Esophagus muscularis mucosa (tissue), 4 donors: Measurements from ENCODE around the gene SMIM22. TPM values are rescaled to one million over a fixed set of nuclear protein-coding genes. Genes with fewer than 3 reads are reported as not detected.

Experiments
- DNase-seq: peaks from one replicate; pipeline ENCODE4 v3.0.0-alpha.2; 2017; ENCODE audit errors: extremely low spot score
- H3K27ac ChIP-seq, 4 donors: fragments of 200-600 bp; sonication (generic); replicated peaks in 1 of 4; 1 replicate in 3 of 4; 2 replicates in 1 of 4; pipeline ENCODE4 v1.5.1; 2016 to 2019; ENCODE audit warnings: mild to moderate bottlenecking in 1 of 4
- H3K27me3 ChIP-seq, 4 donors: fragments of 200-600 bp; sonication (generic); one replicate each; pipeline versions ENCODE4 v1.5.1 to v1.6.0; 2016 to 2019
- H3K36me3 ChIP-seq, 4 donors: fragments of 200-600 bp; sonication (generic); one replicate each; pipeline ENCODE4 v1.5.1; 2016 to 2019
- H3K4me1 ChIP-seq, 4 donors: fragments of 200-600 bp; sonication (generic); one replicate each; pipeline ENCODE4 v1.5.1; 2016 to 2019
- H3K4me3 ChIP-seq, 4 donors: fragments of 200-600 bp; sonication (generic); 1 replicate in 2 of 4; 2 replicates in 2 of 4; pipeline ENCODE4 v1.5.1; 2016 to 2019; ENCODE audit warnings: mild to moderate bottlenecking in 4 of 4, moderate library complexity in 1 of 4
- H3K9me3 ChIP-seq, 4 donors: fragments of 200-600 bp; sonication (generic); 1 replicate in 3 of 4; 2 replicates in 1 of 4; pipeline ENCODE4 v1.5.1; 2016 to 2019
- EP300 ChIP-seq: sonication (generic); formaldehyde crosslinking; IDR thresholded peaks from one replicate; pipeline ENCODE4 v1.6.1; 2017; ENCODE audit warnings: antibody characterized with exemption
- POLR2A ChIP-seq: fragments of 450-650 bp; IDR thresholded peaks from one replicate; pipeline ENCODE4 v1.6.1; 2017; ENCODE audit warnings: antibody characterized with exemption, moderate library complexity, mild to moderate bottlenecking, low read depth
- POLR2AphosphoS5 ChIP-seq, 2 donors: sonication (generic); formaldehyde crosslinking; IDR thresholded peaks; one replicate each; pipeline ENCODE4 v1.6.1; 2017; ENCODE audit warnings: antibody characterized with exemption in 2 of 2
- WGBS: methylation state at CpG from one replicate; pipeline ENCODE4 v1.1.5; 2018; 5-methylcytosine and 5-hydroxymethylcytosine counted together
- intact Hi-C: fragments of 100-400 bp; cut with DNase I; formaldehyde crosslinking; loops from one replicate; pipeline ENCODE4 v1.15.1; 2023
- total RNA-seq, 4 donors: library from RNA; depleted of rRNA; stranded (reverse); fragments of >200 nt; gene quantifications; one replicate each; pipeline versions ENCODE4 v1.1.0 to v1.2.1, GENCODE V29; 2016
- TF ChIP-seq, protein P1 (sequence below), 3 experiments: fragments of 200-600 bp in 2 of 3; fragments of 450-650 bp in 1 of 3; sonication (generic) in 2 of 3; IDR thresholded peaks; one replicate each; pipeline ENCODE4 v1.5.1; 2017 to 2019; ENCODE audit warnings: antibody characterized with exemption in 3 of 3, mild to moderate bottlenecking in 2 of 3, moderate library complexity in 1 of 3

SMIM22 gene
- total RNA-seq, 4 donors from 2014 or later, result not detected

DNA sequence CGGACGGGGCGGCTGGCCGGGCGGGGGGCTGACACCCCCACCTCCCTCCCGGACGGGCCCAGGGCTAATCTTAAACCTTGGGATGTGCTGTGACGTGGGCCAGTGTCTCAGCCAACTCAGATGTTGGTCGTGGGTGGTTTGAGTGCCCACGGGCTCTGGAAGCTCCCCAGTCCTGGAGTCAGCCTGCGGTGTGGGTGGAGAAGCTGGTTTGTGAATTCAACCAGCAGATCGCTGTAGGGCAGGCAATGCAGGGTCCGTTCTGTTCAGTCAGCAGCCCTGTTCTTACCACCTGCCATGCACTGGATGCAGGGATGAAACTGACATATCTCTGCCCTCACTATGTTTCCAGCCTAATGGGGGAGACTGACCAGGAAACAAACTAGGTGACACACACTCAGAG is 20.2 kb upstream of the SMIM22 start:
- no peaks in the 10 kb centered on the region for H3K9me3 ChIP-seq
- H3K4me1 ChIP-seq, result no peaks in the 10 kb centered on the region
- peaks cover 0 to 4% (median 0%) of the 10 kb centered on the region in 4 donors for H3K27me3 ChIP-seq
- intact Hi-C loops, result no loop called here
- DNase-seq, result no peak
- H3K36me3 ChIP-seq, result no peaks in the 10 kb centered on the region
- WGBS, result 86% methylated on average over 5 of the region's 13 CpGs
- H3K4me3 ChIP-seq, result no peak overlapping the region
- H3K27ac ChIP-seq, result no peak overlapping the region
- TF ChIP-seq POLR2A (no peak), POLR2AphosphoS5 (IDR thresholded peaks at IDR 0.05) (no peak), EP300 (no peak)
- TF ChIP-seq, protein P1, sequence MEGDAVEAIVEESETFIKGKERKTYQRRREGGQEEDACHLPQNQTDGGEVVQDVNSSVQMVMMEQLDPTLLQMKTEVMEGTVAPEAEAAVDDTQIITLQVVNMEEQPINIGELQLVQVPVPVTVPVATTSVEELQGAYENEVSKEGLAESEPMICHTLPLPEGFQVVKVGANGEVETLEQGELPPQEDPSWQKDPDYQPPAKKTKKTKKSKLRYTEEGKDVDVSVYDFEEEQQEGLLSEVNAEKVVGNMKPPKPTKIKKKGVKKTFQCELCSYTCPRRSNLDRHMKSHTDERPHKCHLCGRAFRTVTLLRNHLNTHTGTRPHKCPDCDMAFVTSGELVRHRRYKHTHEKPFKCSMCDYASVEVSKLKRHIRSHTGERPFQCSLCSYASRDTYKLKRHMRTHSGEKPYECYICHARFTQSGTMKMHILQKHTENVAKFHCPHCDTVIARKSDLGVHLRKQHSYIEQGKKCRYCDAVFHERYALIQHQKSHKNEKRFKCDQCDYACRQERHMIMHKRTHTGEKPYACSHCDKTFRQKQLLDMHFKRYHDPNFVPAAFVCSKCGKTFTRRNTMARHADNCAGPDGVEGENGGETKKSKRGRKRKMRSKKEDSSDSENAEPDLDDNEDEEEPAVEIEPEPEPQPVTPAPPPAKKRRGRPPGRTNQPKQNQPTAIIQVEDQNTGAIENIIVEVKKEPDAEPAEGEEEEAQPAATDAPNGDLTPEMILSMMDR (IDR thresholded peaks at IDR 0.05), result no peak

DNA sequence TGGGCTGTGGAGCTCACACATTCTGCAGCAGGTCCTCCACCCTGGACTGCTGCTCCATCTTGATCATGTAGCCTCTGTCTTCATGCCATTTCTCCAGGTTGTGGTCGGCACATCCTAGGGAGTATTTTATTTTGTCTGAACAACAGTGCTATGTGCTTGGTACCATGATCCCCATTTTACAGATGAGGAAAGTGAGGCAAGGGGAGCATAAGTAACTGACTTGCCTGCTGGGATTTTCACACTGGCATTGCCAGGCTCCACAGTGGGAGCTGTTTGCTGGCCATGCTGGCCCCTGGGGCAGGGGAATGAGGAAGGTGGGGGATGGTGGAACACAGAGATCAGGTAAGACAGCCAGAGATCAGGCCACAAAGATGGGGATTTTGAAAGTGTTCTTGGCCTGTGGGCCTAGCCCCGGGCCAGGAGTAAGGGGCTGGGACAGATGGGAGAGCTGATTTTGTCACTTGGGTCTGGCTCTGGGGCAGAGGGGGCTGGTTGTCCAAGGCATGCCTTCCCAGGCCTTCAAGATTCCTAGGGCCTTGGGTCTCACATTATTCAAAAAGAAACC is 18.9 kb upstream of the SMIM22 start:
- no peak for DNase-seq
- Histone ChIP-seq H3K27ac (no peak overlapping the region), H3K27me3 (peaks cover 0 to 4% (median 0%) of the 10 kb centered on the region in 4 donors), H3K36me3 (no peaks in the 10 kb centered on the region), H3K9me3 (no peaks in the 10 kb centered on the region), H3K4me1 (no peaks in the 10 kb centered on the region), H3K4me3 (no peak overlapping the region)
- TF ChIP-seq POLR2AphosphoS5 (IDR thresholded peaks at IDR 0.05), result no peak
- TF ChIP-seq EP300, result no peak
- TF ChIP-seq, protein P1 (IDR thresholded peaks at IDR 0.05), result no peak
- no peak for TF ChIP-seq POLR2A
- 90% methylated on average over 2 of the region's 2 CpGs for WGBS
- intact Hi-C loops, result no loop called here

DNA sequence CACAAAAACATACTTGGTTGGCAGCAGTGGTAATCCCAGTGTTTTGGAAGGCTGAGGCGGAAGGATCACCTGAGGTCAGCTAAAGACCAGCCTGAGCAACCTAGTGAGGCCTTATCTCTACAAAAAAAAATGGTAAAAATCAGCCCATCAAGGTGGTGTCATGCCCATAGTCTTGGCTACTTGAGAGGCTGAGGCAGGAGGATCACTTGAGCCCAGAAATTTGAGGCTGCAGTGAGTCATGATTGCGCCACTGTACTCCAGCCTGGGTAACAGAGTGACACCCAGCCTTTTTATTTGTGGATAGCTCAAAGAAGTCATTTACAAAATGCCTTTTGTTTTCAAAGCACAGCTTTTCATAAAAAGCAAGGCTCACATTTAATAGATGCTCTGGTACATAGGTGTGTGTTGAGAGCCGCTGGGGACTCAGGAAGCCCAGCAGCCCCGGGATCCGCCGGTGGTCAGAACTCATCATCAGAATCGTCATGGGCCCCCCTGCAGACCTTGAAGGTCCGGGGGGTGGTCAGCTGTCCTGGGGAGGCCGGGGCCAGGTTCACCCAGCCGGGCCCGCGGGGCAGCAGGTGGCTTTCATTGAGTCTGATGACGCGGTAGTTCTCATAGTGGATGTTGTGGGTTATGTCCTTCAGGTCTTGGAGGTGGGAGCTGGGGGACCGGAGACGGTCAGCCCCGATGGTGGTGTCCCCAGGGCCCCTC is 17.7 kb upstream of the SMIM22 start:
- 75% methylated on average over 4 of the region's 17 CpGs for WGBS
- DNase-seq, result no peak
- Histone ChIP-seq H3K9me3 (no peaks in the 10 kb centered on the region), H3K4me3 (no peak overlapping the region), H3K27me3 (peaks cover 0 to 4% (median 0%) of the 10 kb centered on the region in 4 donors), H3K36me3 (no peaks in the 10 kb centered on the region), H3K4me1 (no peaks in the 10 kb centered on the region), H3K27ac (no peak overlapping the region)
- intact Hi-C loops, result no loop called here
- TF ChIP-seq POLR2AphosphoS5 (IDR thresholded peaks at IDR 0.05), result no peak
- no peak for TF ChIP-seq EP300
- no peak for TF ChIP-seq POLR2A
- TF ChIP-seq, protein P1 (IDR thresholded peaks at IDR 0.05), result no peak

DNA sequence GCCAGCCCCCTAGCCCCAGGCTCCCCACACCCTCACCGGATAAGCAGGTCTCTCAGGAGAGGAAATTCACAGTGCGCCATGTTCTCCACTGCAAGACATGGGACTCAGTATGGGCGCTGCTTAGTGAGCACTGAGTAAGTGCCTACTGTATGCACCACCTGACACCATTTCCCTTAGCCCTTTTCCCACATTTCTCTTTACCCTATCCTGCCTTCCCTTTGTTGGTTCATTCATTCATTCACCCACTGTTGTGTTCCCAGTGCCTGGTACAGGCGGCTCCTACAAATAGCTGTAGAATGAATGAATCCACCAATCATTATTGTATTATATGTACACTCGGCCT is 17.1 kb upstream of the SMIM22 start:
- intact Hi-C loops, result no loop called here
- no peak overlapping the region for H3K27ac ChIP-seq
- no peaks in the 10 kb centered on the region for H3K9me3 ChIP-seq
- no peak overlapping the region for H3K4me3 ChIP-seq
- no peaks in the 10 kb centered on the region for H3K36me3 ChIP-seq
- TF ChIP-seq, protein P1 (IDR thresholded peaks at IDR 0.05), result no peak
- TF ChIP-seq EP300, result no peak
- TF ChIP-seq POLR2A, result no peak
- TF ChIP-seq POLR2AphosphoS5 (IDR thresholded peaks at IDR 0.05), result no peak
- DNase-seq, result no peak
- 89% methylated on average over 5 of the region's 5 CpGs for WGBS
- no peaks in the 10 kb centered on the region for H3K4me1 ChIP-seq
- peaks cover 0 to 4% (median 0%) of the 10 kb centered on the region in 4 donors for H3K27me3 ChIP-seq
